ENCODE measurements around the gene ARIH1. TPM values are rescaled to one million over a fixed set of nuclear protein-coding genes. Genes with fewer than 3 reads are reported as not detected.

The ARIH1 gene
- total and polyA plus RNA-seq, 10 of the 15 experiments (the other 5 are each of a cell fraction or from before 2014, with no cell fraction given) = 14.7 to 99.5 (median 26.5) TPM

GRCh38 chr15:72487070-72487797 is 13.1 kb downstream of the ARIH1 start:
- no peaks in the 10 kb centered on the region for H3K27me3 ChIP-seq (replicated peaks in 1 of 2; ENCODE audit: control insufficient read depth in 2 of 2, insufficient read depth in 2 of 2, low read length in 1 of 2)
- ChIA-PET RAD21 (ENCODE audit: unreplicated experiment) (no interaction called here), POLR2A (no interaction called here), SMC1A (ENCODE audit: uncharacterized antibody, unreplicated experiment) (interaction anchor here (0.6 to 1.5 kb wide), 2 partner anchors 10 to 33 kb away, joined by 3 to 4 read pairs; no protein-coding TSS in a partner anchor), CTCF (interaction anchor here (1.0 to 2.4 kb wide), 2 partner anchors 14 to 29 kb away, joined by 5 to 9 read pairs; partner anchors contain the start of gene ARIH1)
- peaks cover 3% of the 10 kb centered on the region; the same call in 1 of the 2 replicates for H3K4me1 ChIP-seq (ENCODE audit: control insufficient read depth, insufficient read depth, low read length)
- H3K36me3 ChIP-seq (ENCODE audit: control insufficient read depth in 2 of 2, insufficient read depth in 2 of 2, low read length in 1 of 2) = peaks cover 2 to 7% of the 10 kb centered on the region in 2 experiments; a peak in 3 of 4 replicates
- DNase-seq (ENCODE audit: low read depth, low spot score) = no peak
- no peak overlapping the region for H3K27ac ChIP-seq (ENCODE audit: control insufficient read depth, insufficient read depth)
- H3K9ac ChIP-seq (ENCODE audit: control insufficient read depth, insufficient read depth, low read length) = no peak overlapping the region
- no peak for FAIRE-seq
- no peak overlapping the region for H3K4me3 ChIP-seq
- no peaks in the 10 kb centered on the region; the same call in 2 of the 3 replicates for H3K9me3 ChIP-seq (replicated peaks; ENCODE audit: control insufficient read depth, insufficient read depth, low read length)
- TF ChIP-seq MLLT1 (IDR thresholded peaks at IDR 0.05) (no peak), ATF2 (IDR thresholded peaks at IDR 0.05; ENCODE audit: low read length) (no peak), POLR2AphosphoS5 (IDR thresholded peaks at IDR 0.05; ENCODE audit: low read length) (no peak)
- no TSS peak for BruUV-seq (replicated peaks)
- intact Hi-C loops (cut with micrococcal nuclease; ENCODE audit: unreplicated experiment) (no loop called here), in situ Hi-C loops (cut with MboI) (no loop called here)
- H2AFZ ChIP-seq (ENCODE audit: control insufficient read depth, low read depth, low read length) = no peak overlapping the region
- H3K4me2 ChIP-seq (ENCODE audit: control insufficient read depth, insufficient read depth) = no peak overlapping the region
- ATAC-seq = no peak
- peaks cover 78% of the 10 kb centered on the region for H3K79me2 ChIP-seq (ENCODE audit: control insufficient read depth, insufficient read depth, low read length)
- 0 out of 2 replicates have a peak, but pooled peaks cover 2% of the 10 kb centered on the region for H4K20me1 ChIP-seq (ENCODE audit: control insufficient read depth, insufficient read depth)
- 50% methylated on average over 1 of the region's 1 CpG for WGBS (ENCODE audit: insufficient coverage, insufficient replicate concordance, low lambda C conversion rate, missing lambda C conversion rate)

Measured in GM12878 (cell line).